Activated CD8-positive, alpha-beta T cell treated with anti-CD3 and anti-CD28 coated beads for 36 hours (primary cell): ENCODE data around the gene LPP. TPM values are rescaled to one million over a fixed set of nuclear protein-coding genes. Genes with fewer than 3 reads are reported as not detected.

Experiments
- ATAC-seq: fragments of 200-7000 bp; cut with Tn5 transposase; one replicate; pipeline ENCODE4 v1.10.0; 2021; ENCODE audit warnings: mild to moderate bottlenecking, moderate library complexity
- CTCF ChIA-PET: fragments of 350-600 bp; sonication (Branson Sonifier 250); formaldehyde crosslinking; loops from one replicate; lab custom pipeline; 2021; ENCODE audit warnings: antibody characterized with exemption; lab: Charles Lee
- POLR2A ChIA-PET: fragments of 350-600 bp; sonication (Branson Sonifier 250); formaldehyde crosslinking; loops from one replicate; lab custom pipeline; 2021; ENCODE audit warnings: antibody characterized with exemption; lab: Charles Lee
- DNase-seq: peaks from one replicate; pipeline ENCODE4 v3.0.0-alpha.2; 2020
- H3K27ac Mint-ChIP-seq: one replicate; pipeline ENCODE4 v1.8.0; 2021; ENCODE audit warnings: mild to moderate bottlenecking, mixed read lengths
- H3K27me3 Mint-ChIP-seq: one replicate; pipeline ENCODE4 v1.8.0; 2021; ENCODE audit warnings: mixed read lengths
- H3K36me3 Mint-ChIP-seq: one replicate; pipeline ENCODE4 v1.8.0; 2021; ENCODE audit warnings: low read depth, mixed read lengths
- H3K4me1 Mint-ChIP-seq: one replicate; pipeline ENCODE4 v1.8.0; 2021; ENCODE audit warnings: low read depth, mixed read lengths
- H3K4me3 Mint-ChIP-seq: one replicate; pipeline ENCODE4 v1.8.0; 2021; ENCODE audit warnings: mild to moderate bottlenecking, moderate library complexity, mixed read lengths
- H3K9me3 Mint-ChIP-seq: one replicate; pipeline ENCODE4 v1.8.0; 2021; ENCODE audit warnings: mixed read lengths
- intact Hi-C: fragments of 100-400 bp; cut with micrococcal nuclease; formaldehyde crosslinking; loops from one replicate; pipeline ENCODE4 v1.10.0; 2022
- total RNA-seq, 2 experiments: library from RNA; stranded (reverse); gene quantifications; one replicate each; pipeline ENCODE4 v1.2.3, GENCODE V29; 2021
- TF ChIP-seq, protein P1 (sequence below): fragments of 200-600 bp; IDR thresholded peaks from one replicate; pipeline ENCODE4 v1.8.0; 2022; ENCODE audit warnings: antibody characterized with exemption, mild to moderate bottlenecking

Gene LPP
- total RNA-seq, 2 experiments from 2014 or later, result 16.4 to 22.6 TPM

GRCh38 chr3:188465311-188465710 is 311.4 kb downstream of the LPP start:
- H3K27ac Mint-ChIP-seq, result no peak overlapping the region
- DNase-seq, result no peak
- peaks cover 11% of the 10 kb centered on the region for H3K36me3 Mint-ChIP-seq
- ChIA-PET POLR2A (no interaction called here), CTCF (no interaction called here)
- no peak overlapping the region for H3K4me3 Mint-ChIP-seq
- ATAC-seq, result no peak
- TF ChIP-seq, protein P1, sequence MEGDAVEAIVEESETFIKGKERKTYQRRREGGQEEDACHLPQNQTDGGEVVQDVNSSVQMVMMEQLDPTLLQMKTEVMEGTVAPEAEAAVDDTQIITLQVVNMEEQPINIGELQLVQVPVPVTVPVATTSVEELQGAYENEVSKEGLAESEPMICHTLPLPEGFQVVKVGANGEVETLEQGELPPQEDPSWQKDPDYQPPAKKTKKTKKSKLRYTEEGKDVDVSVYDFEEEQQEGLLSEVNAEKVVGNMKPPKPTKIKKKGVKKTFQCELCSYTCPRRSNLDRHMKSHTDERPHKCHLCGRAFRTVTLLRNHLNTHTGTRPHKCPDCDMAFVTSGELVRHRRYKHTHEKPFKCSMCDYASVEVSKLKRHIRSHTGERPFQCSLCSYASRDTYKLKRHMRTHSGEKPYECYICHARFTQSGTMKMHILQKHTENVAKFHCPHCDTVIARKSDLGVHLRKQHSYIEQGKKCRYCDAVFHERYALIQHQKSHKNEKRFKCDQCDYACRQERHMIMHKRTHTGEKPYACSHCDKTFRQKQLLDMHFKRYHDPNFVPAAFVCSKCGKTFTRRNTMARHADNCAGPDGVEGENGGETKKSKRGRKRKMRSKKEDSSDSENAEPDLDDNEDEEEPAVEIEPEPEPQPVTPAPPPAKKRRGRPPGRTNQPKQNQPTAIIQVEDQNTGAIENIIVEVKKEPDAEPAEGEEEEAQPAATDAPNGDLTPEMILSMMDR, result no peak
- H3K9me3 Mint-ChIP-seq, result peaks cover 2% of the 10 kb centered on the region
- intact Hi-C loops, result no loop called here
- H3K4me1 Mint-ChIP-seq, result no peaks in the 10 kb centered on the region
- no peaks in the 10 kb centered on the region for H3K27me3 Mint-ChIP-seq

GRCh38 chr3:188468196-188468595 is 314.2 kb downstream of the LPP start:
- H3K27ac Mint-ChIP-seq, result no peak overlapping the region
- no peaks in the 10 kb centered on the region for H3K4me1 Mint-ChIP-seq
- H3K36me3 Mint-ChIP-seq, result peaks cover 11% of the 10 kb centered on the region
- POLR2A ChIA-PET, result no interaction called here
- TF ChIP-seq, protein P1, result no peak
- DNase-seq (no peak), ATAC-seq (no peak)
- H3K4me3 Mint-ChIP-seq, result no peak overlapping the region
- H3K27me3 Mint-ChIP-seq, result no peaks in the 10 kb centered on the region
- peaks cover 2% of the 10 kb centered on the region for H3K9me3 Mint-ChIP-seq
- intact Hi-C loops, result no loop called here
- CTCF ChIA-PET, result interaction anchor here (2.3 kb wide), 1 partner anchor 12 kb away, joined by 7 read pairs; no protein-coding TSS in a partner anchor

GRCh38 chr3:188468662-188469061 is 314.7 kb downstream of the LPP start:
- intact Hi-C loops, result no loop called here
- DNase-seq (no peak), ATAC-seq (no peak)
- ChIA-PET POLR2A (no interaction called here), CTCF (interaction anchor here (2.3 kb wide), 1 partner anchor 11 kb away, joined by 7 read pairs; no protein-coding TSS in a partner anchor)
- Mint-ChIP-seq H3K36me3 (peaks cover 11% of the 10 kb centered on the region), H3K9me3 (peaks cover 2% of the 10 kb centered on the region), H3K27ac (no peak overlapping the region), H3K4me3 (no peak overlapping the region), H3K27me3 (no peaks in the 10 kb centered on the region), H3K4me1 (no peaks in the 10 kb centered on the region)
- TF ChIP-seq, protein P1, result no peak

DNA sequence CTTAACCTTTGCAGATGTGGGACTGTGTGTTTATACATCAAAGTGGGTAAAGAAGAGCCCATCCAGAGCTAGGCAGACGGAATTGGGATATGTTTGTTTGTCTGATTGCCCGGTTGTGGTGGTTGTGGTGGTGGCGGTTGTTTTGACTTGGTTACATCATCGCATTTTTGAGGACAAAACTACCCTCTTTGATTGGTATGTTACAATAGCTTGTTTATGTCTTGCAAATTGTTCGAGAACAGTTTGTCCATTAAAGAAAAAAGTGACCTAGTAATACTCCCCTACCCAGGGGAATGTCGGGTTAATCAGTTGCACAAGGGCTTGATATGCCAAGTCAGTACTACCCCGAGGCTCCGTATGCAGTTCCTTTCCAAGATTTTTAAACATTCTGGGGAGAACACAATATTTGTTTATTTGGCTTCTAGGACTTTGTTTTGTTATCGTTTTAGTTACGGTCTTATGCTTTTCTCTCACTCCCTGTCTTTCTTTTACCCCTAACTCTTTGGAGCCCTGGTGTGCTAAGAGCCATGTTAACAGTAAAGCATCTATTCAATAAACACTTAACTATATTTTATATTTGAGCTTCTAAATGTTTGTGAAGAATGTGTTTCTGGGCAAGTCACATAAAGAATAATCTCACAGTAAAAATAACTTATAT is 315.4 kb downstream of the LPP start:
- ChIA-PET POLR2A (no interaction called here), CTCF (interaction anchor here (1.6 to 2.3 kb wide), 2 partner anchors 11 to 729 kb away, joined by 3 to 7 read pairs; no protein-coding TSS in a partner anchor)
- intact Hi-C loops, result no loop called here
- H3K9me3 Mint-ChIP-seq, result peaks cover 2% of the 10 kb centered on the region
- no peak for DNase-seq
- no peak overlapping the region for H3K27ac Mint-ChIP-seq
- no peak overlapping the region for H3K4me3 Mint-ChIP-seq
- H3K27me3 Mint-ChIP-seq, result no peaks in the 10 kb centered on the region
- TF ChIP-seq, protein P1, result no peak
- peaks cover 11% of the 10 kb centered on the region for H3K36me3 Mint-ChIP-seq
- H3K4me1 Mint-ChIP-seq, result no peaks in the 10 kb centered on the region
- no peak for ATAC-seq

GRCh38 chr3:188470508-188471130 is 316.7 kb downstream of the LPP start:
- TF ChIP-seq, protein P1, result no peak
- no peak overlapping the region for H3K4me3 Mint-ChIP-seq
- H3K27ac Mint-ChIP-seq, result no peak overlapping the region
- H3K4me1 Mint-ChIP-seq, result no peaks in the 10 kb centered on the region
- peaks cover 11% of the 10 kb centered on the region for H3K36me3 Mint-ChIP-seq
- ATAC-seq (no peak), DNase-seq (no peak)
- POLR2A ChIA-PET, result no interaction called here
- peaks cover 2% of the 10 kb centered on the region for H3K9me3 Mint-ChIP-seq
- CTCF ChIA-PET, result interaction anchor here (1.6 kb wide), 1 partner anchor 730 kb away, joined by 3 read pairs; no protein-coding TSS in a partner anchor
- intact Hi-C loops, result no loop called here
- H3K27me3 Mint-ChIP-seq, result no peaks in the 10 kb centered on the region
